Endothelial cell of umbilical vein (primary cell): ENCODE measurements around the gene SUPT16H.

Experiments used
- EZH2 ChIP-seq: IDR thresholded peaks from 2 replicates; pipeline ENCODE4 v1.6.1; 2012; ENCODE audit warnings: borderline replicate concordance, low read depth, mild to moderate bottlenecking, moderate library complexity, low read length, inconsistent platforms; ENCODE audit not compliant: severe bottlenecking
- POLR2A ChIP-seq: IDR thresholded peaks from 2 replicates; pipeline ENCODE4 v1.6.1; 2012; ENCODE audit warnings: low read depth, mild to moderate bottlenecking, control low read depth, low read length
- POLR2AphosphoS5 ChIP-seq: IDR thresholded peaks from 2 replicates; pipeline ENCODE4 v1.6.1; 2012; ENCODE audit warnings: low read depth, mild to moderate bottlenecking, control low read depth, low read length, moderate library complexity; ENCODE audit not compliant: insufficient read depth
- TF ChIP-seq, protein P1 (sequence below), 2 donors: IDR thresholded peaks; 1 replicate in 1 of 2; 2 replicates in 1 of 2; pipeline ENCODE4 v1.5.1; 2011; ENCODE audit warnings: low read length in 2 of 2, mild to moderate bottlenecking in 2 of 2, moderate library complexity in 2 of 2, control low read depth in 1 of 2, inconsistent platforms in 1 of 2, low read depth in 1 of 2; ENCODE audit not compliant: insufficient read depth in 1 of 2; ENCODE audit errors: extremely low read depth in 1 of 2
- TF ChIP-seq, protein P2 (sequence below): IDR thresholded peaks from 2 replicates; pipeline ENCODE4 v1.6.1; 2011; ENCODE audit not compliant: insufficient read depth, insufficient read length

DNA sequence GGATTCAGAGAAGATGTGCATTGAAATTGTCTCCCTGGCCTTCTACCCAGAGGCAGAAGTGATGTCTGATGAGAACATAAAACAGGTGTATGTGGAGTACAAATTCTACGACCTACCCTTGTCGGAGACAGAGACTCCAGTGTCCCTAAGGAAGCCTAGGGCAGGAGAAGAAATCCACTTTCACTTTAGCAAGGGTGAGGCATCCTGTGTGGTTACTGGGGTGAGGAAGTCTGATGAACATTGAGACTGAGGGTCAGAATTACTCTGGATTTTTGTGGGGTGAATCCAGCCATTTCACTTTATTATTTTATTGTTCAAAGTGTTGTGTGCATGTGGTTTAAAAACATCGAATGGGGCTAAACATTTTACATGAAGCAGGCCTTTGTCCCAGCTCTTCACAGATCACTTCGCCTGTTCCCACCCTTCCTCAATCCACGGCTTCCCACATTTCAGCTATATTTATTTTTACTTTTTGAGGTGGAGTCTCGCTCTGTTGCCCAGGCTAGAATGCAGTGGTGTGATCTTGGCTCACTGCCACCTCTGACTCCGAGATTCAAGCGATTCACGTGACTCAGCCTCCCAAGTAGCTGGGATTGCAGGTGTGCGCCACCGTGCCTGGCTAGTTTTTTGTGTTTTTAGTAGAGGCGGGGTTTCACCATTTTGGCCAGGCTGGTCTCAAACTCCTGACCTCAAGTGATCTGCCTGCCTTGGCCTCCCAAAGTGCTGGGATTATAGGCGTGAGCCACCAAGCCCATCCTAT lies 40.6 kb downstream of the SUPT16H start:
- TF ChIP-seq, protein P1, sequence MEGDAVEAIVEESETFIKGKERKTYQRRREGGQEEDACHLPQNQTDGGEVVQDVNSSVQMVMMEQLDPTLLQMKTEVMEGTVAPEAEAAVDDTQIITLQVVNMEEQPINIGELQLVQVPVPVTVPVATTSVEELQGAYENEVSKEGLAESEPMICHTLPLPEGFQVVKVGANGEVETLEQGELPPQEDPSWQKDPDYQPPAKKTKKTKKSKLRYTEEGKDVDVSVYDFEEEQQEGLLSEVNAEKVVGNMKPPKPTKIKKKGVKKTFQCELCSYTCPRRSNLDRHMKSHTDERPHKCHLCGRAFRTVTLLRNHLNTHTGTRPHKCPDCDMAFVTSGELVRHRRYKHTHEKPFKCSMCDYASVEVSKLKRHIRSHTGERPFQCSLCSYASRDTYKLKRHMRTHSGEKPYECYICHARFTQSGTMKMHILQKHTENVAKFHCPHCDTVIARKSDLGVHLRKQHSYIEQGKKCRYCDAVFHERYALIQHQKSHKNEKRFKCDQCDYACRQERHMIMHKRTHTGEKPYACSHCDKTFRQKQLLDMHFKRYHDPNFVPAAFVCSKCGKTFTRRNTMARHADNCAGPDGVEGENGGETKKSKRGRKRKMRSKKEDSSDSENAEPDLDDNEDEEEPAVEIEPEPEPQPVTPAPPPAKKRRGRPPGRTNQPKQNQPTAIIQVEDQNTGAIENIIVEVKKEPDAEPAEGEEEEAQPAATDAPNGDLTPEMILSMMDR (IDR thresholded peaks at IDR 0.05; ENCODE audit: extremely low read depth in 1 of 2, insufficient read depth in 1 of 2, low read depth in 1 of 2, low read length in 2 of 2), result no peak
- TF ChIP-seq POLR2AphosphoS5 (no peak), POLR2A (no peak), EZH2 (no peak)
- TF ChIP-seq, protein P2, sequence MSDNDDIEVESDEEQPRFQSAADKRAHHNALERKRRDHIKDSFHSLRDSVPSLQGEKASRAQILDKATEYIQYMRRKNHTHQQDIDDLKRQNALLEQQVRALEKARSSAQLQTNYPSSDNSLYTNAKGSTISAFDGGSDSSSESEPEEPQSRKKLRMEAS, result no peak
